CD4-positive, alpha-beta T cell (primary cell): Measurements from ENCODE around the gene SLX4. TPM values are rescaled to one million over a fixed set of nuclear protein-coding genes. Genes with fewer than 3 reads are reported as not detected.

Experiments used
- ATAC-seq: fragments of 200-7000 bp; cut with Tn5 transposase; one replicate; pipeline ENCODE4 v1.10.0; 2022; ENCODE audit warnings: mild to moderate bottlenecking; ENCODE audit not compliant: poor library complexity
- CTCF ChIA-PET: fragments of 350-600 bp; sonication (Branson Sonifier 250); formaldehyde crosslinking; loops from one replicate; lab custom pipeline; 2021; ENCODE audit warnings: antibody characterized with exemption, inconsistent platforms; lab: Charles Lee
- POLR2A ChIA-PET: fragments of 350-600 bp; sonication (Branson Sonifier 250); formaldehyde crosslinking; loops from one replicate; lab custom pipeline; 2021; ENCODE audit warnings: antibody characterized with exemption, inconsistent platforms; lab: Charles Lee
- DNase-seq, 14 experiments: peaks; one replicate each; pipeline ENCODE4 v3.0.0-alpha.2; 2013 to 2020; ENCODE audit warnings: mixed read lengths in 2 of 14
- H3K27ac ChIP-seq, 2 donors: one replicate each; pipeline versions ENCODE4 v1.5.1 to v1.7.0; 2013; ENCODE audit warnings: low read length in 2 of 2, low read depth in 1 of 2, mild to moderate bottlenecking in 1 of 2
- H3K27me3 ChIP-seq, 2 experiments: 1 replicate in 1 of 2; 2 replicates in 1 of 2; pipeline versions ENCODE4 v1.6.1 to v1.7.0; 2013; ENCODE audit warnings: low read length in 2 of 2, control low read depth in 1 of 2, mild to moderate bottlenecking in 1 of 2, moderate library complexity in 1 of 2; ENCODE audit not compliant: insufficient read depth in 2 of 2, control insufficient read depth in 1 of 2
- H3K36me3 ChIP-seq: one replicate; pipeline ENCODE4 v1.6.1; 2013; ENCODE audit warnings: low read length, control low read depth; ENCODE audit not compliant: insufficient read depth
- H3K4me1 ChIP-seq: one replicate; pipeline ENCODE4 v1.6.1; 2013; ENCODE audit warnings: low read length, control low read depth; ENCODE audit not compliant: insufficient read depth
- H3K4me3 ChIP-seq: one replicate; pipeline ENCODE4 v1.5.1; 2013; ENCODE audit warnings: mild to moderate bottlenecking, low read length, moderate library complexity
- H3K9me3 ChIP-seq, 2 experiments: 1 replicate in 1 of 2; 2 replicates in 1 of 2; pipeline versions ENCODE4 v1.6.1 to v1.7.0; 2013; ENCODE audit warnings: low read length in 2 of 2, mild to moderate bottlenecking in 2 of 2, control low read depth in 1 of 2, moderate library complexity in 1 of 2; ENCODE audit not compliant: control insufficient read depth in 1 of 2, insufficient read depth in 1 of 2
- H3K27ac Mint-ChIP-seq: one replicate; pipeline ENCODE4 v1.8.0; 2020; ENCODE audit warnings: mixed read lengths
- H3K27me3 Mint-ChIP-seq: one replicate; pipeline ENCODE4 v1.8.0; 2021; ENCODE audit warnings: mixed read lengths
- H3K36me3 Mint-ChIP-seq: one replicate; pipeline ENCODE4 v1.8.0; 2021; ENCODE audit warnings: low read depth, mixed read lengths
- H3K4me1 Mint-ChIP-seq: one replicate; pipeline ENCODE4 v1.8.0; 2021; ENCODE audit warnings: low read depth, mixed read lengths
- H3K4me3 Mint-ChIP-seq: one replicate; pipeline ENCODE4 v1.8.0; 2020; ENCODE audit warnings: mild to moderate bottlenecking, mixed read lengths
- H3K9me3 Mint-ChIP-seq: one replicate; pipeline ENCODE4 v1.8.0; 2020; ENCODE audit warnings: mixed read lengths
- intact Hi-C, 2 experiments: fragments of 100-400 bp; cut with DNase I in 1 of 2; cut with micrococcal nuclease in 1 of 2; formaldehyde crosslinking; loops; one replicate each; pipeline versions ENCODE4 v1.15.1 to v1.9.0; 2023 to 2025; cut with DNase I, micrococcal nuclease
- total RNA-seq, 174 experiments: library from RNA in 2 of 174; stranded (reverse) in 2 of 174; gene quantifications; one replicate each; pipeline ENCODE4 v1.2.3 and lab custom pipeline; 2021 to 2026
- TF ChIP-seq, protein P1 (sequence below): fragments of 200-600 bp; IDR thresholded peaks from one replicate; pipeline ENCODE4 v1.8.0; 2022; ENCODE audit warnings: antibody characterized with exemption, mild to moderate bottlenecking

The SLX4 gene
- total RNA-seq, 2 experiments from 2014 or later, result 5.1 to 5.2 TPM

DNA sequence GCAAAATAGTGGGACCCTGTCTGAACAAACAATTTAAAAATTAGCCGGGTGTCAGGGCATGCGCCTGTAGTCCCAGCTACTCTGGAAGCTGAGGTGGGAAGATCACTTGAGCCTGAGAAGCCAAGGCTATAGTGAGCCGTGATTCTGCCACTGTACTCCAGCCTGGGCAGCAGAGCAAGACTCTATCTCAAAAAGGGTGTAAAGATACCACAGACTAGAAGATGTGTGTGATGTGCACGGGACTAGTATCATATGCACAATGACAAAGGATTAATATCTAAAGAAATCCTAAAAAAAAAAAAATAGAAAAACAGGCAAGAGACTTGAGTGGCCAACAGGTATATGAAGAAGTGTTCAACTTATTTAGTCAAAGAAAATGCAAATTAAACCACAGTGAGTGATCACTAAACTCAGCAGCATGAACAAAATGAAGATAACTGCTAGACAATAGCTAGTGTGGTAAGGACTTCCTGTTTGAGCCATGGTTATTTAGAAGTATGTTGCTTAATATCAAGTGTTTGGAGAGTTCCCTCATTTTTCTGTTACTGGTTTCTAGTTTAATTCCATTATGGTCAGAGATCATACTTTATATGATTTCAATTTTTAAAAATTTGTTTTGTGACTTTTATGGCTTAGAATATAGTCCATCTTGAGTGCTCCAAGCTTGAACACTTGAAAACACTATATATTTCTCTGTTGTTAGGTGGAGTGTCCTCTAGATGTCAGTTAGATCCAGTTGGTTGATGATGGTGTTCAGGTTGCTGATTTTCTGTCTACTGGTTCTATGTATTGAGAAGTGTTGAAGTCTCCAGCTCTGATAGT is 14.7 kb upstream of the SLX4 start:
- H3K27me3 ChIP-seq, result no peaks in the 10 kb centered on the region
- TF ChIP-seq, protein P1, sequence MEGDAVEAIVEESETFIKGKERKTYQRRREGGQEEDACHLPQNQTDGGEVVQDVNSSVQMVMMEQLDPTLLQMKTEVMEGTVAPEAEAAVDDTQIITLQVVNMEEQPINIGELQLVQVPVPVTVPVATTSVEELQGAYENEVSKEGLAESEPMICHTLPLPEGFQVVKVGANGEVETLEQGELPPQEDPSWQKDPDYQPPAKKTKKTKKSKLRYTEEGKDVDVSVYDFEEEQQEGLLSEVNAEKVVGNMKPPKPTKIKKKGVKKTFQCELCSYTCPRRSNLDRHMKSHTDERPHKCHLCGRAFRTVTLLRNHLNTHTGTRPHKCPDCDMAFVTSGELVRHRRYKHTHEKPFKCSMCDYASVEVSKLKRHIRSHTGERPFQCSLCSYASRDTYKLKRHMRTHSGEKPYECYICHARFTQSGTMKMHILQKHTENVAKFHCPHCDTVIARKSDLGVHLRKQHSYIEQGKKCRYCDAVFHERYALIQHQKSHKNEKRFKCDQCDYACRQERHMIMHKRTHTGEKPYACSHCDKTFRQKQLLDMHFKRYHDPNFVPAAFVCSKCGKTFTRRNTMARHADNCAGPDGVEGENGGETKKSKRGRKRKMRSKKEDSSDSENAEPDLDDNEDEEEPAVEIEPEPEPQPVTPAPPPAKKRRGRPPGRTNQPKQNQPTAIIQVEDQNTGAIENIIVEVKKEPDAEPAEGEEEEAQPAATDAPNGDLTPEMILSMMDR, result no peak
- ATAC-seq (peak; percentile 84), DNase-seq (peak in 3 of 14 experiments; percentile 31 to 44 (median 38))
- POLR2A ChIA-PET, result interaction anchor here (0.7 to 1.6 kb wide), 3 partner anchors 12 to 20 kb away, joined by 3 to 6 read pairs (median 5); partner anchors contain the start of gene SLX4
- Mint-ChIP-seq H3K27ac (peak overlapping the region; percentile 82), H3K4me1 (peaks cover 45% of the 10 kb centered on the region), H3K9me3 (no peaks in the 10 kb centered on the region), H3K36me3 (no peaks in the 10 kb centered on the region), H3K27me3 (no peaks in the 10 kb centered on the region), H3K4me3 (peak overlapping the region; percentile 8)
- intact Hi-C loops, result loop anchor here in 1 of 2 experiments (1.0 kb wide), 1 partner anchor 11 kb away; no protein-coding TSS in a partner anchor
- peaks cover 4% of the 10 kb centered on the region for H3K36me3 ChIP-seq
- H3K9me3 ChIP-seq, result no peaks in the 10 kb centered on the region
- H3K4me1 ChIP-seq, result peaks cover 23% of the 10 kb centered on the region
- CTCF ChIA-PET, result interaction anchor here (1.0 to 1.5 kb wide), 3 partner anchors 10 to 14 kb away, joined by 3 to 5 read pairs (median 5); partner anchors contain the start of gene SLX4
- no peak overlapping the region for H3K4me3 ChIP-seq
- H3K27ac ChIP-seq, result peak overlapping the region; percentile 29 to 61

DNA sequence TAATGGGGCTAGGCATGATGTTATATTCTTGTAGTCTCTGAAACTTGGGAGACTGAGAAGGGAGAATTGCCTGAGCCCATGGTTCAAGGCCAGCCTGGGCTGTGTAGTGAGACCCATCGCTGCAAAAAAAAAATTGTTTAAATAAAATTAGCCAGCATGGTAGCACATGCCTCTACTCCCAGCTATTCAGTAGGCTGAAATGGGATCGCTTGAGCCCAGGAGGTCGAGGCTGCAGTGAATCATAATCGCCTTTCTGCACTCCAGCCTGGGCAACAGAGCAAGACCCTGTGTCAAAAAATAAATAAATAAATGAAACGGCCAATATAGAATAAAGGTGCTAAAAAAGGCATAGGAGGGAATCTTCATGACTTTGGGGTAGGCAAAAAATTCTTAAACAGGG is 13.9 kb upstream of the SLX4 start:
- peaks cover 23% of the 10 kb centered on the region for H3K4me1 ChIP-seq
- no peaks in the 10 kb centered on the region for H3K9me3 ChIP-seq
- no peak for DNase-seq
- TF ChIP-seq, protein P1, result no peak
- Mint-ChIP-seq H3K4me3 (no peak overlapping the region), H3K36me3 (no peaks in the 10 kb centered on the region), H3K27ac (peak overlapping the region; percentile 82), H3K27me3 (no peaks in the 10 kb centered on the region), H3K9me3 (no peaks in the 10 kb centered on the region), H3K4me1 (peaks cover 45% of the 10 kb centered on the region)
- ChIA-PET CTCF (no interaction called here), POLR2A (no interaction called here)
- H3K4me3 ChIP-seq, result no peak overlapping the region
- no peak for ATAC-seq
- intact Hi-C loops, result no loop called here
- H3K36me3 ChIP-seq, result peaks cover 4% of the 10 kb centered on the region
- H3K27me3 ChIP-seq, result no peaks in the 10 kb centered on the region
- H3K27ac ChIP-seq, result no peak overlapping the region

DNA sequence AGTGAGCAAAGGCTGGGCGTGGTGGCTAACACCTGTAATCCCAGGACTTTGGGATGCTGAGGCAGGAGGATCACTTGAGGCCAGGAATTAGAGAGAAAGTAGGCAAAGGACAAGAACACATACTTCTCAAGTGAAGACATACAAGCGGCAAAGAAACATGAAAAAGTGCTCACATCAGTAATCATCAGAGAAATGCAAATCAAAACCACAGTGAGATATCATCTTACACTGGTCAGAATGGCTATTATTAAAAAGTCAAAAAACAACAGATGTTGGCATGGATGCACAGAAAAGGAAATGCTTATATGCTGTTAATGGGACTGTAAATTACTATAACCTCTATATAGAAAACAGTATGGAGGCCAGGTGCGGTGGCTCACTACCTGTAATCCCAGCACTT is 12.2 kb upstream of the SLX4 start:
- Mint-ChIP-seq H3K36me3 (no peaks in the 10 kb centered on the region), H3K4me1 (peaks cover 38% of the 10 kb centered on the region), H3K4me3 (no peak overlapping the region), H3K27ac (peak overlapping the region; percentile 25), H3K27me3 (no peaks in the 10 kb centered on the region), H3K9me3 (no peaks in the 10 kb centered on the region)
- no peaks in the 10 kb centered on the region for H3K9me3 ChIP-seq
- intact Hi-C loops, result no loop called here
- no peak overlapping the region for H3K4me3 ChIP-seq
- POLR2A ChIA-PET, result no interaction called here
- H3K27me3 ChIP-seq, result no peaks in the 10 kb centered on the region
- TF ChIP-seq, protein P1, result no peak
- CTCF ChIA-PET, result no interaction called here
- H3K4me1 ChIP-seq, result peaks cover 23% of the 10 kb centered on the region
- ATAC-seq (no peak), DNase-seq (no peak)
- H3K27ac ChIP-seq, result no peak overlapping the region
- H3K36me3 ChIP-seq, result peaks cover 7% of the 10 kb centered on the region
